Neural progenitor cell (in vitro differentiated cells): Measurements from ENCODE around the gene HINT3. TPM values are rescaled to one million over a fixed set of nuclear protein-coding genes. Genes with fewer than 3 reads are reported as not detected.

Experiments
- DNase-seq: peaks from one replicate; pipeline ENCODE4 v3.0.0-alpha.2; 2016; ENCODE audit warnings: low spot score
- H2AFZ ChIP-seq: fragments of 200-600 bp; sonication (generic); replicated peaks from 2 replicates; pipeline ENCODE4 v1.6.1; 2016; ENCODE audit warnings: antibody characterized with exemption
- H3F3A ChIP-seq: fragments of 200-600 bp; sonication (generic); 2 replicates; pipeline ENCODE4 v1.6.1; 2016; ENCODE audit warnings: antibody characterized with exemption, low read depth
- H3K27ac ChIP-seq: fragments of 200-600 bp; sonication (generic); 2 replicates; pipeline ENCODE4 v1.5.1; 2016; ENCODE audit warnings: mild to moderate bottlenecking
- H3K27me3 ChIP-seq: fragments of 200-600 bp; sonication (generic); 2 replicates; pipeline ENCODE4 v1.6.1; 2016; ENCODE audit warnings: mild to moderate bottlenecking, moderate library complexity
- H3K36me3 ChIP-seq: fragments of 200-600 bp; sonication (generic); 2 replicates; pipeline ENCODE4 v1.5.1; 2016
- H3K4me1 ChIP-seq: fragments of 200-600 bp; sonication (generic); 2 replicates; pipeline ENCODE4 v1.6.1; 2016; ENCODE audit warnings: mixed run types
- H3K4me2 ChIP-seq: fragments of 200-600 bp; sonication (generic); 2 replicates; pipeline ENCODE4 v1.6.1; 2016
- H3K4me3 ChIP-seq: fragments of 200-600 bp; sonication (generic); 2 replicates; pipeline ENCODE4 v1.5.1; 2016
- H3K79me2 ChIP-seq: fragments of 200-600 bp; sonication (generic); 2 replicates; pipeline ENCODE4 v1.6.1; 2016; ENCODE audit warnings: low read depth
- H3K9ac ChIP-seq: fragments of 200-600 bp; sonication (generic); 2 replicates; pipeline ENCODE4 v1.6.1; 2016
- H3K9me3 ChIP-seq: fragments of 200-600 bp; sonication (generic); 2 replicates; pipeline ENCODE4 v1.5.1; 2016; ENCODE audit warnings: low read depth
- H4K20me1 ChIP-seq: fragments of 200-600 bp; sonication (generic); 2 replicates; pipeline ENCODE4 v1.6.1; 2016; ENCODE audit warnings: low read depth
- H3K27ac Mint-ChIP-seq: 3 replicates; pipeline ENCODE4 v1.8.0; 2021; ENCODE audit warnings: mixed read lengths
- H3K27me3 Mint-ChIP-seq: 2 replicates; pipeline ENCODE4 v1.8.0; 2022; ENCODE audit warnings: low read depth, mild to moderate bottlenecking, inconsistent platforms, moderate library complexity, mixed read lengths; ENCODE audit not compliant: insufficient read depth
- H3K36me3 Mint-ChIP-seq: 3 replicates; pipeline ENCODE4 v1.8.0; 2021; ENCODE audit warnings: mixed read lengths
- H3K4me1 Mint-ChIP-seq: 3 replicates; pipeline ENCODE4 v1.8.0; 2021; ENCODE audit warnings: mixed read lengths
- H3K4me3 Mint-ChIP-seq: 3 replicates; pipeline ENCODE4 v1.8.0; 2021; ENCODE audit warnings: mild to moderate bottlenecking, moderate library complexity, mixed read lengths
- H3K9me3 Mint-ChIP-seq: 3 replicates; pipeline ENCODE4 v1.8.0; 2020; ENCODE audit warnings: mixed read lengths
- CTCF ChIP-seq: fragments of 200-600 bp; sonication (generic); IDR thresholded peaks from 2 replicates; pipeline ENCODE4 v1.5.1; 2017; ENCODE audit warnings: antibody characterized with exemption, mild to moderate bottlenecking
- EZH2 ChIP-seq: fragments of 200-600 bp; sonication (generic); IDR thresholded peaks from 2 replicates; pipeline ENCODE4 v1.6.1; 2017; ENCODE audit warnings: antibody characterized with exemption, mild to moderate bottlenecking, moderate library complexity
- EZH2phosphoT487 ChIP-seq: fragments of 200-600 bp; sonication (generic); IDR thresholded peaks from 2 replicates; pipeline ENCODE4 v1.6.1; 2017; ENCODE audit warnings: antibody characterized with exemption
- total RNA-seq: library from RNA; depleted of rRNA; stranded (reverse); fragments of >200 nt; gene quantifications from 2 replicates; pipeline ENCODE4 v1.2.3, GENCODE V29; 2015; ENCODE audit warnings: low replicate concordance

Gene HINT3
- total RNA-seq, 1 donor from 2014 or later, result 29.6 TPM

DNA sequence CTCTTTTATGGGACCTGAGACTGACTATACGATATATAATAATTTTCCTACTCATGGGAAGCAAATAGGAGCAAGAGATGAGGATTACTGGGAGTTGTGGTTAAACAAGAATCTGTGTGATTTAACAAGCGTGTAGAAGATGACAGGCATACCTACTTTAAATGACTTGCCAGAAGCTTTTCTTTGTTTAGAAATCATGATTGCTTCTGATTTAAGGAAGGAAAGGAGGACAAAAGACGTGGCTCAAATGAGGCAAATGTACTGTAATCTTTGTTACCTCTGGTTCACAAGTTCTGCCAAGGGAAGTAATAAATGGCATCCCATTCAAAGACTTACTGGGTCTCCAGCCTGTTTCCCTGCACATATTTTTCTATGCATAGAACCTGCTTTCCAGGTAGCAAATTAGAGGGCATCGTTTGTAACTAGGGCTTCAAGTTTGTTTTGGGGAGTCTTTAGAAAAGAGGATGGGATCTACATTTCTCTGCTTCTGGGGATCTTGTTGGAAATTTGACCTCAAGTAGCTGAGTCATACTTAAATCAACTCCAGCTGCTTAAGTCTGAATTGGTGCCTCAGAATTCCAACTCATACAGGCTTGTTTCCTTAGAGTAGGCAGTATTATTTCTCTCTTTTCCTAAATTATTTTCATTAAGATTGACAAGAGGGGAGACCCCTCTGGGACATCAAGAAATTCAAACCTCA lies 26.8 kb downstream of the HINT3 start:
- H3K4me1 ChIP-seq, result peaks cover 19% of the 10 kb centered on the region
- Mint-ChIP-seq H3K27ac (no peak overlapping the region), H3K9me3 (no peaks in the 10 kb centered on the region), H3K4me1 (no peaks in the 10 kb centered on the region), H3K36me3 (no peaks in the 10 kb centered on the region), H3K27me3 (no peaks in the 10 kb centered on the region), H3K4me3 (no peak overlapping the region)
- TF ChIP-seq EZH2 (no peak), EZH2phosphoT487 (no peak), CTCF (no peak)
- peaks cover 28% of the 10 kb centered on the region for H3K79me2 ChIP-seq
- peaks cover 21% of the 10 kb centered on the region for H3F3A ChIP-seq
- no peaks in the 10 kb centered on the region for H3K9me3 ChIP-seq
- DNase-seq, result no peak
- peaks cover 5% of the 10 kb centered on the region for H4K20me1 ChIP-seq
- no peak overlapping the region for H2AFZ ChIP-seq
- no peaks in the 10 kb centered on the region for H3K36me3 ChIP-seq
- H3K4me2 ChIP-seq, result no peak overlapping the region
- H3K27ac ChIP-seq, result no peak overlapping the region
- H3K4me3 ChIP-seq, result no peak overlapping the region
- no peaks in the 10 kb centered on the region for H3K27me3 ChIP-seq
- H3K9ac ChIP-seq, result no peak overlapping the region

DNA sequence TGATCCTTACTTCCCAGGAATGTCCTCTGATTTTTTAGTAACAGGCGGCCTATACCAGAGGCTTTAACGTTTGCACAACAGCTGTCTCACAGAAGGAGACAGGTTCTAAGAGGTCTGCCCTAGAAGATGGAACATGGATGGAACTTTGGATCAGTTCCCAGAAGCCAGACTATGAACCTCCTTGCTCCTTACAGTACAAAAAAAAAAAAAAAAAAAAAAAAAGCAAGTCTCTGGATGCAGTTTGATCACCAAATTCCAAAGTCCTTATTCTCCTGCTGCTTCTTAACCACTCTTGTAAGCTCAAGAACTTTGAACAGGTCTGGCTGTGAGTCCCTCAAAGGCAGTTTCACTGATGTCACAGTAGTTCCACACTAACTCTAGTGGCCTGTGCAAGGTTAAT lies 27.7 kb downstream of the HINT3 start:
- H3K9me3 ChIP-seq, result no peaks in the 10 kb centered on the region
- no peak overlapping the region for H2AFZ ChIP-seq
- H3K4me2 ChIP-seq, result no peak overlapping the region
- Mint-ChIP-seq H3K4me3 (no peak overlapping the region), H3K4me1 (peaks cover 2% of the 10 kb centered on the region), H3K27ac (no peak overlapping the region), H3K9me3 (no peaks in the 10 kb centered on the region), H3K36me3 (no peaks in the 10 kb centered on the region), H3K27me3 (no peaks in the 10 kb centered on the region)
- peaks cover 26% of the 10 kb centered on the region for H3F3A ChIP-seq
- peaks cover 9% of the 10 kb centered on the region for H4K20me1 ChIP-seq
- no peak for DNase-seq
- H3K4me3 ChIP-seq, result no peak overlapping the region
- no peaks in the 10 kb centered on the region for H3K36me3 ChIP-seq
- no peaks in the 10 kb centered on the region for H3K27me3 ChIP-seq
- no peak overlapping the region for H3K9ac ChIP-seq
- H3K27ac ChIP-seq, result no peak overlapping the region
- peaks cover 37% of the 10 kb centered on the region for H3K79me2 ChIP-seq
- peaks cover 26% of the 10 kb centered on the region for H3K4me1 ChIP-seq
- no peak for TF ChIP-seq EZH2phosphoT487
- TF ChIP-seq EZH2, result no peak
- TF ChIP-seq CTCF, result no peak

DNA sequence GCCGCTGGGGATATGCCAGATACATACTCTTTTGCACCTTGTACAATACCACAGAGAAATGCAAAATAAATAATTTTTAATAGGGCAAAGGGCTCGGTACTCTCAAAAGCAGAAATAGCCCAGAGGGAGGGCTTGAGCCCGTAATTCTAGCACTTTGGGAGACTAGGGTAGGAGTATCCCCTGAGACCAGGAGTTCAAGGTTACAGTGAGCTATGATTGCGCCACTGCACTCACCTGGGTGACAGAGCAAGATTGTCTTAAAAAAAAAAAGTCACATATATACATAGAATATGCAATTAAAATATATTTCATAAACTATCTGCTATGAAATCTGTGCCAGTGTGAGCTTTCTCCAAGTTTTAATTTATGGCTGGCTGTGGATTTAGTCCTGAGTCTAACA lies 29.0 kb downstream of the HINT3 start:
- Mint-ChIP-seq H3K27ac (no peak overlapping the region), H3K27me3 (no peaks in the 10 kb centered on the region), H3K9me3 (no peaks in the 10 kb centered on the region), H3K36me3 (no peaks in the 10 kb centered on the region), H3K4me3 (peak overlapping the region; percentile 28), H3K4me1 (peaks cover 5% of the 10 kb centered on the region)
- Histone ChIP-seq H3K4me2 (peak overlapping the region; percentile 77), H3K4me3 (peak overlapping the region; percentile 73), H3K27me3 (no peaks in the 10 kb centered on the region), H3K9me3 (no peaks in the 10 kb centered on the region), H4K20me1 (peaks cover 21% of the 10 kb centered on the region), H3K27ac (no peak overlapping the region), H3K36me3 (no peaks in the 10 kb centered on the region), H3K4me1 (peaks cover 38% of the 10 kb centered on the region), H3K79me2 (peaks cover 49% of the 10 kb centered on the region), H3K9ac (no peak overlapping the region), H3F3A (peaks cover 30% of the 10 kb centered on the region), H2AFZ (no peak overlapping the region)
- TF ChIP-seq EZH2phosphoT487 (no peak), CTCF (no peak), EZH2 (no peak)
- DNase-seq, result no peak
